IPS-18c (cell line): ENCODE data around the gene AFMID.

Experiments
- H3K4me3 ChIP-seq: 2 replicates; pipeline ENCODE4 v1.7.0; 2013; ENCODE audit warnings: low read depth, mild to moderate bottlenecking, low read length, moderate library complexity; ENCODE audit not compliant: insufficient read depth
- H3K9me3 ChIP-seq: one replicate; pipeline ENCODE4 v1.6.1; 2013; ENCODE audit warnings: mild to moderate bottlenecking, low read length, moderate library complexity; ENCODE audit not compliant: control insufficient read depth, insufficient read depth

Gene AFMID

GRCh38 chr17:78255029-78255656 is 68.0 kb downstream of the AFMID start:
- H3K4me3 ChIP-seq = no peak overlapping the region

GRCh38 chr17:78255953-78256706 is 69.0 kb downstream of the AFMID start:
- Histone ChIP-seq H3K4me3 (no peak overlapping the region), H3K9me3 (no peaks in the 10 kb centered on the region)

More at GRCh38 chr17:78255029-78255656, 68.0 kb downstream of the AFMID start:
- H3K9me3 ChIP-seq = no peaks in the 10 kb centered on the region

- H3K9me3 ChIP-seq = no peaks in the 10 kb centered on the region
- no peak overlapping the region for H3K4me3 ChIP-seq
These were observed 69.8 kb downstream of the AFMID start for GRCh38 chr17:78256707-78257591.
